HG03159 (cell line): ENCODE data around the gene CMC1.

ENCODE experiments used
- ATAC-seq: cut with Tn5 transposase; IDR thresholded peaks from one replicate; pipeline ENCODE4 v1.9.1; 2021; ENCODE audit warnings: mild to moderate bottlenecking, moderate library complexity; ENCODE audit not compliant: unreplicated experiment

The CMC1 gene

GRCh38 chr3:28349469-28350000, 108.1 kb downstream of the CMC1 start:
- no peak for ATAC-seq
